ENCODE measurements around the gene LYL1.
A peak's percentile ranks its signal among the peaks of the same experiment; 100 is the strongest.

LYL1 gene

DNA sequence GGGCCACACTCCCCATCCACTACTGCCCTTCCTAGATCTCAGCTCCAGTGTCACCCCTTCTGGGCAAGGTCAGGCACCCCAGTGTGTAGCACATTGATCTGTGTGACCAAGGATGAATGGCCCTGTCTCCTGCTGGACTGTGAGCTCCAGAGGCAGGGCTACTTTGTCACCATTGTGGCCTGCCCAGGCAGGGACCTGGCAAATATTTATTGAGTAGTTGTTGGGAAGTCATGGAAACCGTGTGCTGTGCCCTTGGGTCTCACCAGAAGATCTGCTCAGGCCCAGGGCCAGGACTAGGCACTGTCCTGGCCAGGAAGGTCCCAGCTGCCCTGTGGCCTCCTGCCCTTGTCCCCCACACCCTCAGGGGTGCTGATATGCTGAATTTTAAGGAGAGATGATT, 25.9 kb upstream of the LYL1 start:
- DNase-seq, result no peak

DNA sequence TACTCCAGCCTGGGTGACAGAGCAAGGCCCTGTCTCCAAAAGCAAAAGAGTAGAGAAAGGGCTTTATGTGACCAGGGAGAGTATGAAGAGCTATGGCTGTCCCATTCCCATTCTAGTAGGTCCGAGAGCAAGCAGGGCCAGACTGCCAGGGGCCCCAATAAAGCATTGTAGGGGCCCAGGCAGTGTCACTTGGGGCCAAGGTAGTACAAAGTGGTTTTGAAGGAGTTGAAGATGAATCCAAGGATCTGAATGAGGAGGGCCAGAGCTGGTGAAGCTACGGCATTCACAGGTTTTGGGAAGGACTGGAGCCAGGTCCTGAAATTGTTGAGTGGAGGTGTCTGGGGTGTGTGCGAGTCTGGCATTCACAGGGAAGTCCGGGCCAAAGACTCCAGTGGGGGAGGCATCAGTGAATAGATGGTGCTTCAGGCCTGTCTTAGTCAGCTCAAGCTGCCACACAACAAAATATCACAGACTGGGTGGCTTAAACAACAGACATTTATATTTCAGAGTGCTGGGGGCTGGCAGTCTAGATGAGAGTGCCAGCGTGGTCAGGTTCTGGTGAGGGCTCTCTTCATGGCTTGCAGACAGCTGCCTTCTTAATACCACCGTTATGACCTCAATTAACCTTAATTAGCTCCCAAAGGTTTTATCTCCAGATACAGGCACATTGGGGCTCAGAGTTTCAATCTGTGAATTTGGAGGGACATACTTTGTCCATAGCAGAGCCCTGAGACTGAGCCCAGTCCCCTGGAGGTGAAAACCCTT, 25.3 kb upstream of the LYL1 start:
- DNase-seq, result no peak

DNA sequence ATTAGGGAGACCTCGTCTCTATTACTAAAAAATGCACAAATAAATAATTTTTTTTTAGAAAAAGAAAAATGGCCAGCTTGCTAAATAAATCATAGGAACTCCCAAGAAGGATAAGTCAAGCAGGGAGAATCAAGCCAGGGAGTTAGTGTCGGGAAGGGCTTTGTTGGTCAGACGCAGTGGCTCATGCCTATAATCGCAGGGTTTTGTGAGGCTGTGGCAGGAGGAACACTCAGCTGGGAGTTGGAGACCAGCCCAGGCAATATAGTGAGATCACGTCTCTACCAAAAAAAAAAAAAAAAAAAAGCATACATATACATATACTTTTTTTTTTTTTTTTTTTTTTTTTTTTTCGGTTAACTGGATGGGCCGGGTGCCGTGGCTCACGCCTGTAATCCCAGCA, 24.4 kb upstream of the LYL1 start:
- no peak for DNase-seq

DNA sequence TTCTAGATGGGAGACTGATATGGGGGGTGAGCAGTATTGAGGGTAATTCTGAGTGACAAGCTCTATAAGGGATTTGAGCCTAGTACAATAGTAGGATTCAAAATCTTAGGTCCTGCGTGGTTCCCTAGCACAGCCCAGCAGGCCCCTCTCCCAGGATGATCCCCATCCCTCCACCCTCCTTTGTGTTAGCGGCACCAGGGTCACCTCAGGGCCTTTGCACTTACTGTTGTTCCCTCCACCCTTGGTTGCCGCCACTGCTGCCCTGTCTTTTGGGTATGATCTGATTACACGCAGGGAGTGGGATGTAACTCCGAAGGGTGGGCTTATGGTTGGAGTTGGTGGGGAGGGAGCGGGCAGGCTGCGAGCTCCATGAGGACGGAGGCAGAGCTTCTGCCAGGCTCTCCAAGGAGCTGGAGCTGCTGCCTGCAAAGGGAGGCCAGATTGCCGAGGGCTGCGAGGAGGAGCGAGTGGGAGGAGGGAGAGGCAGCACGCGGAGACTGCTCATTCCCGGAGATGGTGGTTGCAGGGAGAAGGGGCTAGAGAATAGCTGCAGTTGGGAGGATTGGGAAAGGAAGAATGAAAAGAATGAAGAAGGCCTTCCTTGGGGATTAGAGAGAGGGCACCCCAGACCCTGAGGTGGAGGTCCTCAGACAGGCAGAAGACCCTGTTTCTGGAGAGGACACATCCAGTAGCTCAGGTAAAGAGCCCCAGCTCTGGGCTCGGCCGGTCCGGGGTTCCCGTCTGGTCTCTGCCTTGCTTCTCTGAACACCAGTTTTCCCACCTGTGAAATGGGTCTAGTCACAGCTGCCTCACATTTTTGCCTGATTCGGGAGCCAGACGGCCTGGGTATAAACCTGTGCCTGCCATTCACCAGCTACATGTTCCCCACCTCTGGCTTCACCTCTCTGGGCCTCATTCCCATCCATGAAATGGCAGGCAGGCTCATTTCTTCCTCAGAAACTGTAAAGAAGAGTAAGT, 20.6 kb upstream of the LYL1 start:
- DNase-seq, result no peak

DNA sequence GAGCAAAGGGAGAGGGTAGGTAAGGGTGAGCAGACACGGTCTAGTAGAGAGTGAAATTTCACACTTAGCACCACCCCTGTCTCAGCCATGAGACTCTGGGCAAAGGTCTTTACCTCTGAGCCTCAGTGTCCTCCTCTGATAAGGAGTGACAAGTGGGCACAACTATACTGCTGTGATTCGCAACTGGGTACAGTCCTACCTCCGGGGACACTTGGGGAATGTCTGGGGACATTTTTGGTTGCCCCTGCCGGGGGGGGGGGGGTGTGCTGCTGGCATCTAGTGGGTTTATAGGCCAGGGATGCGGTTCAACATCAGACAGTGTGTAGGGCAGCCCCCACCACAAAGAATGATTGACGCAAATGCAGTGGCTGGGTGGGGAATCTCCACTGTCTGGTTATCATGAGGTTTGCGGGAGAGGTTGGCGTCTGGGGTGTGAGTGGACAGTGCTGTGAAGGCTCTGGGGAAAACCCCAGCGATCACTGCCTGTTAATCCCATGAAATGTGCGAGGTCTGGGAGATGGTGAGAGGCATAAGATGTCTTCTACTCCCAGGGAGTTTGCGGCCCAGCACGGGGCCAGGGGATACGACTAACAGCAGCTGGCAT, 19.7 kb upstream of the LYL1 start:
- DNase-seq, result no peak

DNA sequence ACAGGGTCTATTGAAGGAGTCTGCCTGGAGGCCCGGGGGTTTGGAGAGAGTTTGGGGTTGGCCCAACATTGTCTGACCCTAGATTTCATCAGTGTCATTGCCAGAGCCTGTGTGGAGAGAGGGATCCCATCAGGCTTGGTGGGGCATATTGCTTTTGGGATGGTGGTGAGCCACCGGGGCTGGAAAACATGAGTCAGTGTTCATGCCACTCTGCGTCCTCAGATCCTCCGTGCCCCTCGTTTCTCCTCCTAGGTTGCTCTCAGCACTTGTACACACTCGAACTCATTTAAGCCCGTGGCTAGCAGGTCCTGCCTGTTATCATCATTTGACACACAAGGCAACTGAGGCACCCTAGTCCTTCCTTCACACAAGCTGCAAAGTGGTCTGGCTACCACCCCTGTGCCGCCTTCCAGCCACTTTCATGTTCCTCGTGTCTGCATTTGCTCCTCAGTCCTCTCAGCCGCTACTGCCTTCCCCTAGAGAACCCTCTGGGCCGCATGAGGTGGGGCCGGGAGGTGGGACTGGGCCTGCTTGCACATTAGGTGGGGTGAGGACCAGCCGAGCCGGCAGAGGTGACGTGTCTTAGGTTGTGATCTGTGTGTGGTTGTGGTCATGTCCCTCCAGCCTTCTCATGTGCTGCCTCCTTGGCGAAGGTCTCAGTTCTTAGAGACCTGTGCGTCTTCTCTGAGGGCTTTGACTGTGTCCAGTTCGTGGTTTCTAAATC, 19.1 kb upstream of the LYL1 start:
- no peak for DNase-seq

DNA sequence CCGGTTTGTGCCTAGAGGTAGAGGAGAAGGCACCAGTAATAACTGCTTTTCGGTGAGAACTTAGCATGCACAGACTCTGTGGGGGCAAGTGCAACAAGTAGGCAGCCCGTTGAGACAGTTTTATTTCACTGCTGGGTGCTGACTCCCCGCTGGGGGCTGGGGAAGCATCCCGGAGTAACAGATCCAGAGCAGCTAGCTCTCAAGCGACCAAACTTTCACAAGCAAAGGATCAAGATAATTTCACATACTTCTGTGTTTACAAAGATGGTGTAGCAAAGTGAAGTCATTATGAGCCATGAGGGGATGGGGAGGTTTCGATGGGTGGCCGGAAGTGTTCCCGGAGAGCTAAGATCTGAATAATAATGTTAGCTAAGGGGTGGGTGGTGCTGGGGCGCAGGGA, 18.2 kb upstream of the LYL1 start:
- DNase-seq, result no peak

DNA sequence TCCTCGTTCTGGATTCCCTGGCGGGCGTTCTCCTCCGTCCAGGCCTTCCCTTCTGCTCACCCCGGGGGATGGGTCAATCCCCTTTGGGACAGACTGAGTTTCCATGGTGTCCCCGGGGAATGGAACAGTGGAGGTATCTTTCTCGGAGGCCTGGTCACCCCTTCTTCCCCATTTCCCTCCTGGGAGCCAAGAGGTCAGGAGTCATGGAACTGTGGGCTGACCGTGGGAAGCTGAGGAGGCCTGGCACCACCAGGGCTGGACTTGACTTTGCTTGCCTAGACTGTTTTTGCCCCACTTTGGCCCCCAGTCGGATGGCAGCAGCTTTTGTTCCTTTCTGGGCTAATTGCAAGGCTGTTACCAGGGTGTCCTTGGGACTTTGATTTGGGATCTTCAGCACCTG, 17.4 kb upstream of the LYL1 start:
- no peak for DNase-seq

DNA sequence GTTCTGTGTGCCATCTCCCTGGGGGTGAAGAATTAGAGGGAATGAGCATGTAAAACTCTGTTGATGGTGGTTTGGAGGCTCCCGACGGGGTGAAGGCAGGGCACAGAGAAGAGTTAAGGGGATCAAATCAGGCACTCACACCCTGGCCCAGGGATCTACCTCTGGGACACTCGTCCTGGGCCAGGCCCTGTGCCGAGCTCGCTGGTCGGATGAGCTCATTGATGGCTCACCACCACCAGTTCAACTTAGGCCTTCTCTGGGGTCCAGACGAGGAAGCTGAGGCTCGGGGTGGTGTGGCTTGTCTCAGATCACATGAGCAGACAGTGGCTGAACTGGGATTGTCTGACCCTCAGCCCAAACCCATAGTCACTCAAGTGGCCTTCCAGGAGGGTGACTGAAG, 17.0 kb upstream of the LYL1 start:
- DNase-seq, result no peak

DNA sequence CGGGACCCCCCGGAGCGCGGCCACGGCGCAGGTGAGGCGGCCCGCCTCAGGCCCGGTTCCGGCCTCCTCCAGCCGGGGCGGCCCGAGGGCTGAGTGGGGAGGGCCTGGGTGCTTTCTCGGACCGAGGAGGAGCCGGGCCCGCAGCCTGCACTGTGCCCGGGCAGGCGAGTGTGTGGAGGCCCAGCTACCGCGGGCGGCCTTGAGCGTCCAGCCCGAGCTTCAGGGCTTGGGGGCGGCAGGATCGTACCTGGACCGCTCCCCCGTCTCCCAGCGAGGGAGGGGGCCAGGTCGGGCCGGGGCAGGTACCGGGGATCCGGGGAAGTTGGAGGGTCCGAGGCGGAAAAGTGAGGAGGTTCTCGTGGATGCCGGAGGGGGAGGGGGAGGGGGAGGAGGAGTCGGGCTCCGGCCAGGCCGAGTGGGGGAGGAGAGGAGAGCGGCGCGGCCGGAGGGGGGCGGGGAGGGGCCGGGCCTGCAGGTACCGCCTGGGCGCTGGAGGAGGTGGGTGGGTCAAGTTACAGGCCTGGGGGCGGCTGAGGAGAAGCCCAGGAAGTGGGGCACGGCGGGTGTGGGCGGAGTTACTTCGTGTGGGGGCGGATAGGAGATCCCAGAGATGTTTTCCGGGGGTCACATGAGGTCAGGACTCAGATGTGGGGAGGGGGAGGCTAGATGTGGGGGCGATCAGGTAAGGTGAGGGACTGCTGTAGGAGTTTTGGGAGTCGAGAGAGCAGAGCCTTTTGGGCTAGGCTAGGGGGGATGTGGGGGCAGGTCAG, 16.0 kb upstream of the LYL1 start:
- no peak for DNase-seq

DNA sequence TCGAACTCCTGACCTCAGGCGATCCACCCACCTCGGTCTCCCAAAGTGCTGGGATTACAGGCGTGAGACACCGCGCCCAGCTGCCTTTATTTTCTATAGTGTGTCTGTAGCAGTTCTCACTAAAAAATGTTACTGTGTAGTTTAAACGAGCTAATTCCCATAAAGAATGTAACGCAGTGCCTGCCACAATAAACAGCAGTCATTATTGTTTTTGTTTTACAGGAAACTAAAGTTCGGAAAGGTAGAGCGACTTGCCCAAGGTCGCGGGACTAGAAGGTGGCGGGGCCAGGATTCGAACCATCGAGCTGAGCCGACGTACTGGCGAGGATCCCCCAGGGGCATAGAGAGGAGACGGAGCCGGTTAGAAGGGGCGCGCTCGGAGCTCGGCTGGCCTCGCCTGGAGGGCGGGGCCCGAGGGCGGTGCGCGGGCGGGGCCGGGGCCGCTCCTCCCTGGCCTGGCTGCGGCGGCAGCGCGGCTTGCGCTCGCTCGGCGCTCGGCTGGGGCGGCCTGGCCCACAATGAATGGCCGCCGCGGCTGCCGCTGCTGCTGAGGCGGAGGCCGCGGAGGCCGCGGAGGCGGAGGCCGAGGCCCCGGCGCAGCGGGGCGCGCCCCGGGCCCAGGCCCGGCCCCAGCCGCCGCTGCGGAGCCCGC, 15.2 kb upstream of the LYL1 start, which contains the start of gene NACC1:
NACC1 (plus strand) TSS at position 493 of the 652 bp plus-strand sequence. CDS start 16,944 bp downstream, outside the sequence.
- peak; percentile 85 for DNase-seq

DNA sequence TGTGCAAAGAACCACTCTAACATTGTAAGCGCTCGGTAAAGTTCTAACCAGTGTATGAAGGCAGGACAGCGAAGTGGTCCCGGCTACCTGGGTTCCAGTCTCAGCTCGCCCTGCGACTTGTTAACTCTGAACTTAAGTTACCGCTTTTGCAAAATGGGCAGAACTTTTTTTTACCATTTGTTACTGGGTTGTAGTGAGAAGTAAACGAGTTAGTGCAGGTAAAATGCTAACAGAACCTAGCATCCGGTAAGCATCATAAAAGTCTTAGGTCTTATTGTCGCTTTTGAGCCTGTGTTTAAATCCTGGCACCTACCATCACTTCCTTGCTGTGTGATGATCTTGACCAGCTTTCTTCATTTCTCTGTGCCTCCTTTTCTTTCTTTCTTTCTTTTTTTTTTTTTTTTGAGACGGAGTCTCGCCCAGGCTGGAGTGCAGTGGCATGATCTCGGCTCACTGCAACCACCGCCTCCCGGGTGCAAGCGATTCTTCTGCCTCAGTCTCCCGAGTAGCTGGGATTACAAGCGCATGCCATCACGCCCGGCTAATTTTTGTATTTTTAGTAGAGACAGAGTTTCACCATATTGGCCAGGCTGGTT, 14.6 kb upstream of the LYL1 start:
- no peak for DNase-seq

DNA sequence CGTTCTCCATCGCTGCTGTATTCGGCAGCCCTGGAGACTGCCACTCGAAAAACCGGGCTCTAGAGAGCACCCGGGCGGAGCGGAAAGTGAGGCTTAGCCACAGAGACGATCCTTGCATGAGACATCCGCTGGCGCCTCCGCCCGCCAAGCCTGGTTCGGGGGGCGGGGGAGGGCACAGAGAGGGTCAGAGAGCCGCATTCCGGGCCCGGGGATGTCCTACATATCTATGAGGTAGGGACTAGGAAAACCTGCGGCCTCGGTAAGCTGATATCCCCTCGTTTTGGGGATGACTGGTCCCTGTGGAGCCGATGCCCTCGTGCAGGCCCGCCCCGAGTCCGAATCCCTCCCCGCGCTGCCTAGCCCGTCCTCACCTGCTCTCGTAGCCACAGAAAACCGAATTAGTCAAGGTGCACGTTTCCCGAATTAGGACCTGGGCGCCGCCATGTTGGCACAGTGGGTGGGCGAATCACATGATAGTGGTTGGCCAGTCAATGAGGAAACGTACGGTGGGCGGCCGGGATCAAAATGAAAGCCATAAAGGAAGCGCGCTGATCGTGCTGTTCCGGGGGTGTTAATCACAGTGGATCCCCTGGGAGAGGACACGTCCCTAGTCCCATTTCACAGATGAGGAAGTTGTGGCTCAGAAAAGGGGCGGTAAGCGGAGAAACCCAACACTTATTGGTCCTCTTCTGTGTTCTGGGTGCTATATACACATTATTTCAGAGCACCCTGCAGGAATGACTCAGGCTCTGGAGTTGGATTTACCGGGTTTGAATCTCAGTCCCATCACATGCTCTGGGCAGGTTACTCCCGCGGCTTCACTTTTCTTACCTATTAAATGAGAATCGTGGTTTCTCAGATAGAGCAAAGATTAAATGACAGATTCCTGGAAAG, 13.9 kb upstream of the LYL1 start, which contains the start of gene TRMT1:
TRMT1 (minus strand) TSS at position 459 of the 894 bp plus-strand sequence; CDS start at position 118, 341 bp downstream.
- peak; percentile 80 to 82 for DNase-seq

DNA sequence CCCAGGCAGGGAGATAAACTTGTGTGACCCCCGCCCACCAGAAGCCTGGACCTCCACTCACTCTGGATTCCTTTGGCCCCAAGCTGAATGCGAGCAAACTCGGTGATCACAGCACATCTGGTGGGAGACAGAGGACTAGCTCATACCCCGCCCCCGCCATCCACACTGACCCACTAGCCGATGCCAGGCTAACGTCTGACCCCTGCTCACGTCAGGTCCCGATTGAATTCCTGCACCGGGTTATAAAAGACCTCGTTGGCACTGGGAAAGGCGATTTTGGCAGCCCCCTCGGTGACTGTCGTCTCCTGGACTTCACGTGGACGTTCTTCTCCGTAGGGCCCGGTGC, 13.3 kb upstream of the LYL1 start:
- DNase-seq, result no peak

DNA sequence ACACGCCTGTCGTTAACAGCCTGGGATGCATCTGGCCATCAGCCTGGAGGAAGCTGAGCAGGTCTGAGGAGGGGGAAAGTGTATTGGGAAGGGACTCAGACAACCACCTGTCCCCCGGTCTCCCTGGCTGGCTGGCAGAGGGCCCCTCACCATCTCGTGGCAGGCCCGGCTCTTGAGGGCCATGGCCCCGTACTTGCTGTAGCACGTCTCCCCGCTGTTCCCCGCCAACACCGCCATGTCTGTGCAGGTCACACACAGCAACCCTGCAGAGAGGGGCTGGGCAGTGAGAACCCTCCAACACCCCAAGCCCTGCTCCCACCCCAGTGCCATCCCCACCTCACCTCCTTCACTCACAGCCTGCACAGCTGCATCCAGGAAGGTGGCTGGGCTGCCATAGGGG, 9.9 kb upstream of the LYL1 start:
- DNase-seq, result no peak

DNA sequence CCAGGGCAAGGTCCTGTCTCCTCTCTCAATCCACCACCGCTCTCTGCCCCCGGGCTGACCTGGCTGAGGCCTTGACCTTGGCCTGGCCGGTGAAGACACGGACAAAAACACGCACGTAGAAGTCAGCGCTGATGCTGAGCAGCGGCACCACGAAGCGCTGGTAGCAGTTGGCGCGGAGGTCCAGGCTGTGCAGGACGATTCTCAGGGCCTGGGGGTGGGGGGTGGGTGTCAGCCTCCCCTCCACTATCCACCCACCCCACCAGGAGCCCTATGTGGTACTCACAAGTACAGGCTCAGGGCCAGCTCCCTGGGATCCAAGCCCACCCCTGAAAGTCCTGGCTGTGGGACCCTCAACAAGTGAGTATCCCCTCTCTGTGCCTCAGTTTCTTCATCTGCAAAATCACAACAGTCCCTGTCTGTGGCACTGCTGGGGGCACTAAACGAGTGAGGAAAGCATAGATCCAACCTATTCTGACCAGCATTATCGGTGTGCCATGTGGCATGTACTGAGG, 7.5 kb upstream of the LYL1 start:
- no peak for DNase-seq

DNA sequence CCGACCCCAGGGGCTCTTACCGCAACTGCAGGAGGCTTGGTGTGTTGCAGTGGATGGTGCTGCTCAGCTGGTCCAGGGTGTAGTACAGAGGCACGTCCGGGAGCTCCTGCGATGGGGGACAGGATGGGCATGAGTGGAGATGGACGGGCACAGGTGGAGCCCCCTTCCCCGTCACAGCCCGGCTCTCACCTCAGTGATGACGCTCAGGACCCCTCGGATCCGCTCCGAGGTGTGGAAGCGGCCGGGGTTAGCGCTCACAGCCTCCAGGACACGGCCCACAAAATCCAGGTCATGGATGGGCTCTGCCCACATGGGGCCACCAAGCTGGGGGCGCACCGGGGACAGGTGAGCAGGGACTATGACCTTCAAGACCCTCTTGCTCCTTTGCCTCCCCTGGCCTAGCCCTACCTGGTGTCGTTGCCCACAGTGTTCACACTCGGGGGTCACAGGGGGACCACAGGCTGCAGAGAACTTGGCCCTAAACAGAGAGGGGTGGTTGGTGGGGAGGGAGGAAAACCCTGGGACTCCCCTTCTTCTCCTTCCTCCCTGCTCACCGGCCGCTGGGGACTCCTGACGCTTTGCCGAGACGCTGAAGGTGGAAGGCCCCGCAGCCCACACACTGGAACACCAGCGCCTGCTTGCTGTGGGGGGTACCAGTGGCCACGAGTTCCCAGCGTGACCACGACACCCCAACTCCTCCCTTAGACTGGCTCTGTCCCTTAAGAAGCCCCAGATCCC, 6.9 kb upstream of the LYL1 start:
- DNase-seq, result no peak

DNA sequence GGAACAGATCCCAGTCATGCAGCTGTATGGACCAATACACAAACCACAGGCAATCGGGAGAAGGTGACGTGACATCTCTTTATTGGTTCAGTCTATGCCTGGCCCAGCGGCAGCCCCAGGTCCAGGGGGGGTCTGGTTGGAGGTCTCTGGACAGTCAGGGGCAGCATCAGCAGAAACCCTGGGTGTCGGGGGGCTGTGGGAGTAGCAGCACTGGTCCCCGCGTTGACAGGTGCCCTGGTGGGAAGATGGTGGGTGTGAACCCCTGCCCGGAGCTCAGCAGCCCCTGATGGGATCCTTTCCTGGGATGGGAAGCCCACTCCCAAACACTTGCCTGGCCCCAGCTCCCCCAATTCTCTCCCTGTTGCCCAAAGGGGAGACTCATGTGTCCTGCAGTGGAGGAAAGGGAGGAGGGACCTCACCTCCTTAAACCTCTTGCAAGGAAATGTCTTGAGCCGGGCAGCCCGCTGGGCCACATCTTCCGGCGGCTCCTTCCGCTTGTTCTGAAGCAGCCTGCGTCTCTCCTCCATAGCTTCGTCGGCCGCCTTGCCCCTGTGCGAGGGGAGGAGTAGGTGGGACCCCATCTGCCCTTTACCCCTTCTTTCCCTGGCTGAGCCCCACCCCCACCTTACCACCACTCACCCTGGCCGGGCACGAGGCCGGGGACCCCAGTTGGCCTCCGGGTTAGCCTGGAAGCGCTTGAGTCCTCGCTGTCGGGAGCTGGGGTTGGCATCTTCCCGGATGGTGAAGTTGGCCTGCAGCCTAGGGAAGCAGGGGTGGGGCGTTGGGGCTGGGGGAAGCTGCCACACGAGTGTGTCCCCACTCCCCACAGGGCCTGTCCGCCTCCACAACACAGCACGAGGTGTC, 2.4 kb upstream of the LYL1 start:
- DNase-seq, result peak; percentile 13 to 15
